ENCODE data around the gene LRRC74B.

Gene LRRC74B

DNA sequence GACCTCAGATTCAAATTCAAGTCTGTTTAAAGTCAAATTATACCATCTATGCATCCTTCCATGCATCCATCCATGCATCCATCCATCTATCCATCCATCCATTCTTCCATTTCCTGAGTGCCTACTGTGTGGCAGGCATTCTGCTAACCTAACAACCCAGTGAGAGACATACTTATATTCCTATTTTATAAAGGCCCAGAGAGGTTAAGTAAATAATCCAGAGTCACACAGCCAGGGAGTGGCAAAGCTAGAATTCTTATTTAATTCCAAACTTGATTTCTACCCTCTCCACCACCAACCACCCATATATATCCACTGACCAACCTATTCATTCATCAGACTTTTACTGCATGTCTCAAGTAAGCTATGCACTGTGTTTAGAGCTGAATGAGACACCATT, 53.8 kb downstream of the LRRC74B start:
- Histone ChIP-seq H3K9ac (ENCODE audit: low read length) (no peak overlapping the region), H3K36me3 (ENCODE audit: control insufficient read depth, low read depth, low read length) (no peaks in the 10 kb centered on the region), H3K9me3 (ENCODE audit: control insufficient read depth, low read depth, low read length) (no peaks in the 10 kb centered on the region), H3K4me1 (ENCODE audit: control insufficient read depth, low read depth, low read length) (no peaks in the 10 kb centered on the region), H3K4me3 (ENCODE audit: low read length) (no peak overlapping the region), H3K27me3 (ENCODE audit: control insufficient read depth, insufficient read depth, low read length) (no peaks in the 10 kb centered on the region), H3K27ac (ENCODE audit: low read length) (no peak overlapping the region)

DNA sequence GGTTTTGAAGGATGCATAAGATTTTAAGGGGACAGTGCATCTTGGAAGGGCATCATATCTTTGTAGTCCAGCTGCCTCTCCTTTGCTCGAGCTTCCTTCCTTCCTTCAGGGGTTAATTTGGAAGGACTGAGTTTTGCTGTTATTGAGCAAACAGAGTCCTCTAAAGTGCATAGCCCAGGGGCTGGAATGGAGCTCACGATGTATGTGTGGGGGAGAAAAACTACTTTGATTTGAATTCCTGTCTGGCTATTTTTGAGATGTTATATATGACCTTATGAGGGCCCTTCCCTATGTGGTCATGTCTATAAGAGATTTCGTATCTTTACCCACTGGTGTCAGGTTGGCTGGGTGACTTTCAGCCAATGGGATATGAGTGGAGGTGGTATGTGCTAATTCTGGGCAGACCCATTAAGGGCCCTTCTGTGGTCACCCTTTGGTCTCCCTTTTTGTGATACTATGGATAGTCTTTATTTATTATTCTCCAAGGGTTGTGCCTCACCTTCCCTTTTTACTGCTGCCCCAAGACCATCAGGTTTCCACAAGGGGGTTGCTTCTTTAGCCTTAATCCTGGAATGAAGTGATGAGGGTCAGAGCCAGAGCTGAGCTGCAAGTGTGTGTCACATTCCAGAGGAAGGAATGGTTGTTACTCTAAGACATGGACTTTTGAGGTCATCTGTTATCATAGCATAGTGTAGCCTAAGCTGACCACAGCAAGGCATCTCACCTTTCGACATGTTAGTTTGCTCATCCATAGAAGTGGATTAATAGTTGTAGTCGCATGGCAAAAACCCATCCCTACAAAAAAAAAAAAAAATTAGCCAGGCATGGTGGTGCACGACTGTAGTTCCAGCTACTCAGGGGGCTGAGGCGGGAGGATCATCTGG, 54.6 kb downstream of the LRRC74B start:
- Histone ChIP-seq H3K4me1 (ENCODE audit: control insufficient read depth, low read depth, low read length) (no peaks in the 10 kb centered on the region), H3K27ac (ENCODE audit: low read length) (no peak overlapping the region), H3K36me3 (ENCODE audit: control insufficient read depth, low read depth, low read length) (no peaks in the 10 kb centered on the region), H3K9ac (ENCODE audit: low read length) (no peak overlapping the region), H3K9me3 (ENCODE audit: control insufficient read depth, low read depth, low read length) (no peaks in the 10 kb centered on the region), H3K4me3 (ENCODE audit: low read length) (no peak overlapping the region), H3K27me3 (ENCODE audit: control insufficient read depth, insufficient read depth, low read length) (no peaks in the 10 kb centered on the region)

DNA sequence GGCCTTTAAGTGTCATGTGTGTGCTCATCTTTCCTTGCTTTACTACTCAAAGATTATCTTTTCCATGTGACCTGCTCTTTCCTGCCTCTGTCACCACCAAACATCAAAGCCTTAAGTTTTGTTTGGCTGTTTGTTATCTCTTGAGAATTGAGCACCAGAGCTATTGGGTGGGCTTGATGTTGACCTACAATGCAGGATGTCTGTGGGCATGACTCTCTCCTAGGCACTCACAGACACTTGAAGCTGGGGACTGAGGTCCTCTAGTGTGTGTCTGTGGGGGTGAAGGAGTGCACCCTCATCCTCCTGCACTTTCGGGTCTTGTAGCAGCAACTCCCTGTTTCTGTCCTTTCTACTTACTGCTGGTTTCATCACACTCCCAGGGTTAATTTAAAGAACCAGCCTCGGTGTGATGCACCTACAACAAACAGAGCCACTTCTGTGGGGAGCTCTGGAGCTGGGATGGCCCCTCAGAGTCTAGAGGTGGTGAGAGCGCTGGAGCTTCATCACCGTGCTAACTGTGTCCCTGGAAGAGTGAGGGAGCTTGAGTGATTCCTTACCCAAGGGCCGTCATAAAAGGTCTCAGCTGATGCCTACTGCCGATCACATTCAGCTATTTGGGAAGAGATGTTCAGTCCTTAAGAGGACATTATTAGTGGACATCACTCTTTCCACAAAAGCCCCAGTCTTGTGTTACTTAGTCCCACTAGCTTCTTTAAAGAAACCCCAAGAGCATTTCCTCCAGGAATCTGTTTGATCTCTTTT, 56.3 kb downstream of the LRRC74B start:
- Histone ChIP-seq H3K27ac (ENCODE audit: low read length) (no peak overlapping the region), H3K9me3 (ENCODE audit: control insufficient read depth, low read depth, low read length) (no peaks in the 10 kb centered on the region), H3K4me1 (ENCODE audit: control insufficient read depth, low read depth, low read length) (no peaks in the 10 kb centered on the region)

DNA sequence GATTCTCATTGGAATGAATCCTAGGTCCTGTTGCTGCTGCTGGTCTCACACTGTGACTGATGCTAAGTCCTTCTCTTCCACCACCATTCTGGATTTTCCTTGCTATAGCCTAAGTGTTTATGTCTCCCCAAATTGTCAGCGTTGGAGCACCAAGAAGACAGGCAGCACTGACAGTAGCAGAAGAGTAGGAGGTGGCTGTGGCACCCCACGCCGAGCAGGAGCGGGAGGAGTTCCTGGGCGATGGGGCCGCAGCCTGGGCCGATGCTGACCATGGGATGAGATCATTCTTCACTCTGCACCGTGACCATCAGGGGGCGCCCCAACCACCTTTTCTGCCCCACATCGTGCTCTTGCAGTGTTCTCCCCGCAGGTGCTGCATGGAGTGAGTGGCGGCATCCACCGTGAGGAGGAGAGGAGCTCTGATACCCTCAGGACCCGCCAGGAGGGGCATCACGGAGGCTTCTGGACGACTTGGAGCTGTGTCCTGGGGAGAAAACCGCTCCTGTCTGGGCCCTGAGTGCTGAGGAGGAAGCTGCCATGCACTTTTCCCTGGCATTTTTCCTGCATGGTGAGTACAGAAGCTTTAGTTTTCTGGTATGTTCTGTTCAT, 57.0 kb downstream of the LRRC74B start:
- Histone ChIP-seq H3K36me3 (ENCODE audit: control insufficient read depth, low read depth, low read length) (no peaks in the 10 kb centered on the region), H3K27ac (ENCODE audit: low read length) (no peak overlapping the region), H3K4me1 (ENCODE audit: control insufficient read depth, low read depth, low read length) (no peaks in the 10 kb centered on the region), H3K4me3 (ENCODE audit: low read length) (no peak overlapping the region), H3K9ac (ENCODE audit: low read length) (no peak overlapping the region), H3K27me3 (ENCODE audit: control insufficient read depth, insufficient read depth, low read length) (no peaks in the 10 kb centered on the region), H3K9me3 (ENCODE audit: control insufficient read depth, low read depth, low read length) (no peaks in the 10 kb centered on the region)

More for the DNA sequence above, 56.3 kb downstream of the LRRC74B start:
- Histone ChIP-seq H3K36me3 (ENCODE audit: control insufficient read depth, low read depth, low read length) (no peaks in the 10 kb centered on the region), H3K27me3 (ENCODE audit: control insufficient read depth, insufficient read depth, low read length) (no peaks in the 10 kb centered on the region), H3K9ac (ENCODE audit: low read length) (no peak overlapping the region), H3K4me3 (ENCODE audit: low read length) (no peak overlapping the region)

DNA sequence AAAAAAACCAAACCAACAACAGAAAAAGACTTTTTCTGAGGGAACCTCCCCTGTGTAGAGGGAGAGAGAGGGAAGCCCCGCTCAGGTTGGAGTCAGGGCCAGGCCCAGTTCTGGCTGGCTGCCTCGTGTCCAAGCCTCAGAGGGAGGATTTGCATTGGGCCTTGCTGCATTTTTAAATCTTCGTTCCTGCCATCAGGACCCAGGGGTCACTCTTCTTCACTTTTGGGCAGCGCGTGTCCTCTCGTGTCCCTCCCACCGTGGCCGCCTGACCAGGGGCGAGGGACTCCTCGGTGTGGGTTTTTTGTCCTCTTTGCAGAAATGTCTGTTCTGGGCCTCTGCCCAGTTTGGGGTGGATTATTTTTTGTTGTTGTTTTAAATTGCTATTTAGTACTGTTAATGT, 57.9 kb downstream of the LRRC74B start:
- Histone ChIP-seq H3K9ac (ENCODE audit: low read length) (no peak overlapping the region), H3K9me3 (ENCODE audit: control insufficient read depth, low read depth, low read length) (no peaks in the 10 kb centered on the region), H3K27ac (ENCODE audit: low read length) (no peak overlapping the region), H3K4me1 (ENCODE audit: control insufficient read depth, low read depth, low read length) (no peaks in the 10 kb centered on the region), H3K4me3 (ENCODE audit: low read length) (no peak overlapping the region), H3K27me3 (ENCODE audit: control insufficient read depth, insufficient read depth, low read length) (no peaks in the 10 kb centered on the region), H3K36me3 (ENCODE audit: control insufficient read depth, low read depth, low read length) (no peaks in the 10 kb centered on the region)

DNA sequence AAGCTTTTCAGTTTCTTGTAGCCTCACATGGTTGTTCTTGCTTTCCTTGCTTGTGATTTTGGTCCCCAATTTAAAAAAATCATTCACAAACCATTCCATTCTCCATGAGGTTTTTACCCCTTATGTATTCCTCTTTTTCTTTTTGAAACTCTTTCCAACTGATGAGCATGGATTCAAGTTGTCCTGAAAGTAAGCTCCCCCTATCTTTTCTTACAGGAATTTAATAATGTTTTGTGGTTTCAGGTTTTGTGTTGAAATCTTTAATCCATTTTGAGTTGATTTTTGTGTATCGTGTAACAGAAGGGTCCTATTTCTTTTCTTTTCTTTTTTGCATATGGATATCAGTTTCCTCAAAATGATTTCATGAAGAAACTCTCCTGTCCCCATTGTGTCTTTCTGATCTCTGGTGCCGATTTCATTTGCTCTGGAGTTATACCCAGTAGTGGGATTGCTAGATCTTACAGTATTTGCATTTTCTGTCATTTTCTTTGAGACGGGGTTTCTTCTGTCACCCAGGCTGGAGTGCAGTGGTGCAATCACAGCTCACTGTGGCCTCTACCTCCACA, 58.5 kb downstream of the LRRC74B start:
- no peaks in the 10 kb centered on the region for H3K9me3 ChIP-seq (ENCODE audit: control insufficient read depth, low read depth, low read length)
- H3K4me1 ChIP-seq (ENCODE audit: control insufficient read depth, low read depth, low read length) = no peaks in the 10 kb centered on the region
- H3K9ac ChIP-seq (ENCODE audit: low read length) = no peak overlapping the region
- H3K27me3 ChIP-seq (ENCODE audit: control insufficient read depth, insufficient read depth, low read length) = no peaks in the 10 kb centered on the region
- no peak overlapping the region for H3K4me3 ChIP-seq (ENCODE audit: low read length)
- H3K27ac ChIP-seq (ENCODE audit: low read length) = no peak overlapping the region
- H3K36me3 ChIP-seq (ENCODE audit: control insufficient read depth, low read depth, low read length) = no peaks in the 10 kb centered on the region

DNA sequence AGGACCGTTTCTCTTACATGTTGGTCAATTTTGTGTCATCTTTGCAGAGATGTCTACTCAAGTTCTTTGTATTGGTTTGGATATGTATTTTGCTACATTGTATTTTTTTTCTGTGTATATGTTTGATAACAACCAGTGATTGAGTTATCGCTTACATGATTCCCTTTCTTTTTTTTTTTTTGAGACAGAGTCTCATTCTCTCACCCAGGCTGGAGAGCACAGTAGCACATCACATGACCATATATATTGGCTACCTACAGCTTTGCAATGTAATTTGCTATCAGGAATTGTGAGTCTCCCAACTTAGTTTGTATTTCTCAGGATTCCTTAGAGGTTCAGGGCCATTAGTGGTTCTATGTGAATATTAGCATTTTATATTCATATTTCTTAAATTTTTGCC, 59.5 kb downstream of the LRRC74B start:
- H3K27ac ChIP-seq (ENCODE audit: low read length) = no peak overlapping the region
- no peak overlapping the region for H3K9ac ChIP-seq (ENCODE audit: low read length)
- no peaks in the 10 kb centered on the region for H3K9me3 ChIP-seq (ENCODE audit: control insufficient read depth, low read depth, low read length)
- no peaks in the 10 kb centered on the region for H3K27me3 ChIP-seq (ENCODE audit: control insufficient read depth, insufficient read depth, low read length)
- H3K4me1 ChIP-seq (ENCODE audit: control insufficient read depth, low read depth, low read length) = no peaks in the 10 kb centered on the region
- H3K4me3 ChIP-seq (ENCODE audit: low read length) = no peak overlapping the region
- H3K36me3 ChIP-seq (ENCODE audit: control insufficient read depth, low read depth, low read length) = no peaks in the 10 kb centered on the region

DNA sequence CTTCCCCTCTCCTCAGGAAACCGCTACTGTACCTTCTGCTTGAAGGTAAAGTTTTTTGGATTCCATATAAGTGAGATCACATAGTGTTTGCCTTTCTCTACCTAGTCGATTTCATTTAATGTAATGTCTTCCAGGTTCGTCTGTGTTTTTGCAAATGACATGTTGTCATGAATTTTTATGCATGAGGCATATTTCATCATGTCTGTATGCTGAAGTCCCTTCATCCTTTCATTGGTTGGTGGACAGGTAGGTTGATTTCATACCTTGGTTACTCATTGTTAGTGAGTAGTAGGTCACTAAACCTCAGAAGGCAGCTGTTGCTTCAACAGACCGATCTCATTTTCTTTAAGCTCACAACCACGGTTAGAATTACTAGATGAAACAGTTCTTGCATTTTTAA, 60.3 kb downstream of the LRRC74B start:
- Histone ChIP-seq H3K36me3 (ENCODE audit: control insufficient read depth, low read depth, low read length) (no peaks in the 10 kb centered on the region), H3K9me3 (ENCODE audit: control insufficient read depth, low read depth, low read length) (no peaks in the 10 kb centered on the region), H3K9ac (ENCODE audit: low read length) (no peak overlapping the region), H3K4me1 (ENCODE audit: control insufficient read depth, low read depth, low read length) (no peaks in the 10 kb centered on the region), H3K4me3 (ENCODE audit: low read length) (no peak overlapping the region), H3K27me3 (ENCODE audit: control insufficient read depth, insufficient read depth, low read length) (no peaks in the 10 kb centered on the region), H3K27ac (ENCODE audit: low read length) (no peak overlapping the region)

DNA sequence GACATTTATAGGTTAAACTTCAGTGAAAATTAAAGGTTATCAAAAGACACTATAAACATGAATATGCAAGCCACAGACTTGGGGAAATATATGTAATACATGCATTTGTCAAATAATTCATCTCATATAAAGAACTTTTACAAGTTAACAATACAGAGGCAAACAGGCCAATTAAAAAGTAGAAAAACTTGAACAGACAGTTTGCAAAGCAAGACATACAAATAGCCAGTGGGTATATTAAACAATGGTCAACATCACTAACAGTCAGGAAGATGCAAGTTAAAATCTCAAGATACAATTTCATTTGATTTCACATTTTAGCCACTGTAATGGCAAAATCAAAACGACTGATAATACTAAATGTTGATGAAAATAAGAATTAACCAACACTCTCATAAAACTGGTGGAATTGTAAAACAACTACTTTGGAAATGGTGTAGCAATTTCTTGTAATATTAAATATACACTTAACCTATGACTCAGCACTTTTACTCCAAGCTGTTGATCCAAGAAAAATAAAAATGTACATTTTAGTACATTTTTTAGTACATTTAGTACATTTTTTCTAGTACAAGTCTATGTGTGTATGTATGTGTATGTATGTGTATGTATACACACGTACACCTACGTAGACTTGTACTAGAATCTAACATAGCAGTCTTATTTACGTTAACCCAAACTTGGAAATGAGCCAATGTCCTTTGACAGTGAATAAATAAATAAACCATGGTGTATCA, 62.8 kb downstream of the LRRC74B start:
- no peaks in the 10 kb centered on the region for H3K27me3 ChIP-seq (ENCODE audit: control insufficient read depth, insufficient read depth, low read length)
- H3K9me3 ChIP-seq (ENCODE audit: control insufficient read depth, low read depth, low read length) = no peaks in the 10 kb centered on the region
- H3K4me3 ChIP-seq (ENCODE audit: low read length) = no peak overlapping the region
- H3K9ac ChIP-seq (ENCODE audit: low read length) = no peak overlapping the region
- H3K4me1 ChIP-seq (ENCODE audit: control insufficient read depth, low read depth, low read length) = no peaks in the 10 kb centered on the region
- no peaks in the 10 kb centered on the region for H3K36me3 ChIP-seq (ENCODE audit: control insufficient read depth, low read depth, low read length)
- H3K27ac ChIP-seq (ENCODE audit: low read length) = no peak overlapping the region
